HG03439 (cell line): ENCODE measurements around the gene CTRB2.

ENCODE experiments used
- ATAC-seq: cut with Tn5 transposase; IDR thresholded peaks from one replicate; pipeline ENCODE4 v1.9.1; 2021; ENCODE audit warnings: mild to moderate bottlenecking, moderate library complexity; ENCODE audit not compliant: unreplicated experiment

The CTRB2 gene

DNA sequence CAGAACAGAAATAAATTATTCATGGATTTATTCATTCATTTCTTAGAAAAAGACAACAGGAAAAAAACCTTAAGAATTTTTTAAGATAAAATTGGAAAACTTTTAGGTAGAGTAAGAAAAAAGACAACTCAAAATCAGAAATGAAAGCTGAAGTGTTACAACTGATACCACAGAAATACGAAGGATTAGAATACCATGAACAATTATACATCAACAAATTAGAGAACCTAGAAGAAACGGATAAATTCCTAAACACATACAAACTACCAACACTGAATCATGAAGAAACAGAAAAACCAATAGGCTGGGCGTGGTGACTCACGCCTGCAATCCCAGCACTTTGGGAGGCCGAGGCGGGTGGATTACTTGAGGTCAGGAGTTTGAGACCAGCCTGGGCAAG, 27.8 kb downstream of the CTRB2 start:
- no peak for ATAC-seq

DNA sequence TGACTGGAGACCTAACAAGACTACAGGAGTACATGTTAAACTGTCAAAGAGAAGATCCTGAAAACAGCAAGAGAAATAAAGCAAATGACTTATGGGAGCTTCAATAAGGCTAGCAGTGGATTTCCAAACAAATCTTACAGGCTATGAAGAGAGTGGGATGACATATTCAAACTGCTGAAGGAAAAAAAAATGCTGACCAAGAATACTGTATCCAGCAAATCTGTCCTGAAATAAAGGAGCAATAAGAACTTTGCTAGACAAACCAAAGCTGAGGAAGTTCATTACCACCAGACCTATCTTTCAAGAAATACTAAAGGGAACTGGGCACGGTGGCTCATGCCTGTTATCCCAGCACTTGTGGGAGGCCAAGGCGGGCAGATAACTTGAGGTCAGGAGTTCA, 30.0 kb downstream of the CTRB2 start:
- no peak for ATAC-seq

DNA sequence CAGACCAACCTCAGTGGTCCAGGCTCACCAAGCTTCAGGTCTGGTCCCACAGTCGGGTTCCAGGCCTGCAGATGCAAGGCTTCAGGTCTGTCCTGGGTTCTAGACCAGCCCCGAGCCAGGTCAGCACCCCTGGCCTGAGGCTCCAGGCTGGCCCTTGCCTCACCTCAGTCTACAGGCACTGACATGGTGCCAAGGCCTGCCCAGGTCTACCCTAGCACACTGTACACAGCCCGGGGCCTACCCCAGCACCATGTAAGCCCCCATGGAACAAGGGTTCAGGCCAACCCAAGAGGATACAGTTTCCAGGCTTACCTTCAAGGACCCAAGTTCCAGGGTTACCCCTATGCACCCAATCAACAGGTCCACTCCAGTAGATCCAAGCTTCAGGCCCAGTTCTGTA, 31.9 kb downstream of the CTRB2 start:
- no peak for ATAC-seq

DNA sequence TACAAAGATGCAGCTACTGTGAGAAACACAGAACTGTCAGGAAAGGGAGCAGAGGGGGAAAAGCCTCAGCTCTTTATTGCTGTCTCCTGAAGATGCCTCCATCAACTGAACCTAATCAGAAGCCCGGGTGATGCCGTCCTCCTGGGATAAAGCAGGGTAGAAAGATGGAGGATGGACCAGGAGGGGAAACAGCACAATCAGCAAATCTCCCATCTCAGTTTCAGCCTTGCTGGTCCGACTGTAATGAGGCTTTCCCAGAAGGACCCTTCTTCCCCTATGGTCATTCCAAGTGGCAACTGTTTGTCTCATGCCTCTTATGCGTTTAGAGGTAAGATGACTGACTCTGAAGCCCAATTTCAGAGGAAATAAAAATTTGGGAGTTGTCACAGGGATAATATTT, 34.4 kb downstream of the CTRB2 start:
- ATAC-seq: no peak

DNA sequence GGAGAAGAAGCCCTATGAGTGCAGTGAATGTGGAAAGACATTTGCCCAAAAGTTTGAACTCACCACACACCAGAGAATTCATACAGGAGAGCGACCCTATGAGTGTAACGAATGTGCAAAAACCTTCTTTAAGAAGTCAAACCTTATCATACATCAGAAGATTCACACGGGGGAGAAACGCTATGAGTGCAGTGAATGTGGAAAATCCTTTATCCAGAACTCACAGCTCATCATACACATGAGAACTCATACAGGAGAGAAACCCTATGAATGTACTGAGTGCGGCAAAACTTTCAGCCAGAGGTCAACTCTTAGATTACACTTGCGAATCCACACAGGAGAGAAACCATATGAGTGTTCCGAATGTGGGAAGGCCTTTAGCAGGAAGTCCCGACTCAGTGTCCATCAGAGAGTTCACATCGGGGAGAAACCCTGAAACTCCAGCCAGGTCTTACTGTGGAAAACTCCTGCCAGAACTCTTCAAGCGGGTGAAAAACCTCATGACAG, 37.0 kb downstream of the CTRB2 start:
- no peak for ATAC-seq

DNA sequence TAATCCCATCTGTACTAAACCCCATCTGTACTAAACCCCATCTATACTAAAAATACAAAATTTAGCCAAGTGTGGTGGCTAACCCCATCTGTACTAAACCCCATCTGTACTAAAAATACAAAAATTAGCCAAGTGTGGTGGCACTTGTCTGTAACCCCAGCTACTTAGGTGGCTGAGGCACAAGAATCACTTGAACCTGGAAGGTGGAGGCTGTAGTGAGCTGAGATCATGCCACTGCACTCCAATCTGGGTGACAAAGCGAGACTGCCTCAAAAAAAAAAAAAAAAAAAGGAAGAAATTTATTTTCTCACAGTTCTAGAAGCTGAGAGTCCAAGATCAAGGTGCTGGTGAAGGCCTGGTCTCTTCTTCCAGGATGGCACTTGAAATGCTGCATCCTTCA, 46.6 kb downstream of the CTRB2 start:
- no peak for ATAC-seq
